TTC549 (cell line): ENCODE measurements around the gene PM20D2.
A peak's percentile ranks its signal among the peaks of the same experiment; 100 is the strongest.
"Not testable (repeated sequence)": the region's sequence is repeated elsewhere in the genome, so short reads cannot be mapped to it uniquely, and the experiment has no call there.

ENCODE experiments used
- FAIRE-seq: peaks from 2 replicates; lab custom pipeline; 2012; peaks lifted over from hg19 to GRCh38; lab: Jason Lieb, UNC

PM20D2 gene, protein sequence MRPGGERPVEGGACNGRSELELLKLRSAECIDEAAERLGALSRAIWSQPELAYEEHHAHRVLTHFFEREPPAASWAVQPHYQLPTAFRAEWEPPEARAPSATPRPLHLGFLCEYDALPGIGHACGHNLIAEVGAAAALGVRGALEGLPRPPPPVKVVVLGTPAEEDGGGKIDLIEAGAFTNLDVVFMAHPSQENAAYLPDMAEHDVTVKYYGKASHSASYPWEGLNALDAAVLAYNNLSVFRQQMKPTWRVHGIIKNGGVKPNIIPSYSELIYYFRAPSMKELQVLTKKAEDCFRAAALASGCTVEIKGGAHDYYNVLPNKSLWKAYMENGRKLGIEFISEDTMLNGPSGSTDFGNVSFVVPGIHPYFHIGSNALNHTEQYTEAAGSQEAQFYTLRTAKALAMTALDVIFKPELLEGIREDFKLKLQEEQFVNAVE

DNA sequence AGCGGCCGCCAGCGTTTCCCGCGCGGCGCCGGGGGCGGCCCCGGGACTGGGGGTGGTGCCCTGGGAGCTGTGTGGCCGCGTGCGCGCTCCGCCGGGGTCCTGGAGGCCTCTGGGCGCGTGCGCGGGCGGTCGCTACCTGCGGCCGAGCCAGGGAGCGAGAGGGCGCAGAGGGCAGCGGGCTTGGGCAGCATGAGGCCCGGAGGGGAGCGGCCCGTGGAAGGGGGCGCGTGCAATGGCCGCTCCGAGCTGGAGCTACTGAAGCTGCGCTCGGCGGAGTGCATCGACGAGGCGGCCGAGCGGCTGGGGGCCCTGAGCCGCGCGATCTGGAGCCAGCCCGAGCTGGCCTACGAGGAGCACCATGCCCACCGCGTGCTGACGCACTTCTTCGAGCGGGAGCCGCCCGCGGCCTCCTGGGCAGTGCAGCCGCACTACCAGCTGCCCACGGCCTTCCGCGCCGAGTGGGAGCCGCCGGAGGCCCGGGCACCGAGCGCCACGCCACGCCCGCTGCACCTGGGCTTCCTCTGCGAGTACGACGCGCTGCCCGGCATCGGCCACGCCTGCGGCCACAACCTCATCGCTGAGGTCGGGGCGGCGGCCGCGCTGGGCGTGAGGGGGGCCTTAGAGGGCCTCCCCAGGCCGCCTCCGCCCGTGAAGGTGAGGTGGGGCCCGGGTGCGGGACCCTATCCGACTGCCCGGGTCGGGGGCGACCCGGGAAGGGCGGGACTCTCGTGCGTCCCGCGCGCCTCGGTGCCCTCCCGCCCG lies at the start of gene PM20D2:
Gene PM20D2, plus strand, starts transcription at position 100 of the 762 bp plus-strand sequence. Its CDS starts 90 bp downstream, at position 190.
- no peak for FAIRE-seq

DNA sequence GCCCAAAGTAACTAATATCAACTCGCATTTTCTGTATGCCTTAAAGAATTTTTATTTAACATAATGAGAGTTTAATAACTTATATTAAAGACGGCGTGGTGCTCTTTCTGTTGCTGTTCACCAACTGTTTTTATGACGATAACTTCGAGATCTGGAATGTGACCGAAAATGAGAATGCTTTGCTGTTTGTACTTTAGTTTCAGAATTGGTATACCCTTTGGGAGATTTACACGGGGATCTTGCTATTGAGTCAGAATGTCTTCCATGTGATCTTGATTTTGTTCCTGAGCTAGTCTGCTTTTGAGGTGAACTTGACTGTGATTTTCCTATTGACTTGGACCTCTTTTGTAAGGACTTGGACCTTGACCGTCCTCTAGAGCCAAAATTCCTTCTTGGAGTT lies 47.4 kb upstream of the PM20D2 start:
- FAIRE-seq, result no peak

DNA sequence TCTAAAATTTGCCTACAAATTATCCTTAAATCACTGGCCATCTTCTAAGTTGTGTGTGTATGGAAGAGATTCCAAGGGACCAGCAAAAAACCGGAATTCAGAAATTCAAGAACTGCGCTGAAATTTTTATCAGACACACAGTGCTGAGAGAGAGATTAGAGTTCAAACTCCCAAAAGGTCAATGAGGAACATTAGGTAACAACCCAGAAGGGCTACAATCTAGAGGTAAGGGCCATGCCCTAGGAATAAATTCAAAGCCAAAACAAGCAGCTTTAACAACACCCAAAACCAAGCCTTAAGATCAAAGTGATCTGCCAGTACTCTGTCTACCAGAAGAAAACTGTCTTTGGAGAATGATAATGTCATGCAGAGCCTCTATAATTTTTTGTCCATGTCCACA lies 45.7 kb upstream of the PM20D2 start:
- no peak for FAIRE-seq

DNA sequence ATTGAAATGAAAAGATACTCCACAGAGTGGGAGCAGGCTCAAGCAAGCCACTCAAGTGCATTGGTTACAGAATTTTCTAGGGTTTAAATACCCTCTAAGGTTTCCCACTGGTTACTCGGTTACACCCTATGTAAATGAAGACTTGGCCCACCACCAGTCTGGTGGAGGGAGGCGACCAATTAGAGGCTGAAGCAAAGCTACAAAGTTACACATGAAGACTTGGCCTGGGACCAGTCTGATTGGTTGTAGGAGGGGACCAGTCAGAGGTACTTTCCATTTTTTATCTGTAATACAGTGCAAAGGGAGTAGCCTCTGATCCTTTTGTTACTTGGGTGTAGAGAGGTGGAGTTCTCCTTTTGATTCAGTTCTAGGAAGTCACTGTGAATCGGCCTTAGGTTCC lies 35.6 kb upstream of the PM20D2 start:
- no peak for FAIRE-seq

DNA sequence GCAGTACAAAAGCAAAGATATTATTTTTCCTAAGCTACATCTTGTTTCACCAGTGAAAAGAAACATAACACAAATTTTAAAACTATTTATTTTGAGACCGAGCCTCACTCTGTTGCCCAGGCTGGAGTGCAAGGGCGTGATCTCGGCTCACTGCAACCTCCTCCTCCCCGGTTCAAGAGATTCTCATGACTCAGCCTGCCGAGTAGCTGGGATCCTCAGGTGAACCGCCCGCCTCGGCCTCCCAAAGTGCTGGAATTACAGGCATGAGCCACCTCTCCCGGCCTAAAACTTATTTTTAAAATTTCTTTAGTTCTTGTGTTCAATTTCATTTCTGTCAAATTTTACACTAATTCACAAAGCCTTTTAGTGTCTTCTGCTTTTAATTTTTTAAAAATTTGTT lies 33.9 kb upstream of the PM20D2 start:
- no peak for FAIRE-seq

DNA sequence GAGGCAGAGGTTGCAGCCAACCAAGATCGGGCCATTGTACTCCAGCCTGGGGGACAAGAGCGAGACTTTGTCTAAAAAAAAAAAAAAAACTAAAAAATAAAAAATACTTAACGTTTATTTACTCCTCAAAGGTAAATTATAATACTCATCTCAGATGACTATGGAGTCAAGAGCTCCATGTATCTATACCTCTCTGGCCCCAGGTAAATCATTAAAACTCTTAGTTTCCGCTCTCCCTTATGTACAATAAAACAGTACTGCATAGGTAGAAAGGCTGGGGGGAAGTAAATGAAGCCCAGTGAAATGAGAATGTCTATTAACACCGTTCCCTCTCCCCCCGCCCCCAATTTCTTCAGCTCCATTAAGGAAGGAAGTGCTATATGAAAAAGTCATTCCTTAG lies 29.2 kb upstream of the PM20D2 start:
- no peak for FAIRE-seq

DNA sequence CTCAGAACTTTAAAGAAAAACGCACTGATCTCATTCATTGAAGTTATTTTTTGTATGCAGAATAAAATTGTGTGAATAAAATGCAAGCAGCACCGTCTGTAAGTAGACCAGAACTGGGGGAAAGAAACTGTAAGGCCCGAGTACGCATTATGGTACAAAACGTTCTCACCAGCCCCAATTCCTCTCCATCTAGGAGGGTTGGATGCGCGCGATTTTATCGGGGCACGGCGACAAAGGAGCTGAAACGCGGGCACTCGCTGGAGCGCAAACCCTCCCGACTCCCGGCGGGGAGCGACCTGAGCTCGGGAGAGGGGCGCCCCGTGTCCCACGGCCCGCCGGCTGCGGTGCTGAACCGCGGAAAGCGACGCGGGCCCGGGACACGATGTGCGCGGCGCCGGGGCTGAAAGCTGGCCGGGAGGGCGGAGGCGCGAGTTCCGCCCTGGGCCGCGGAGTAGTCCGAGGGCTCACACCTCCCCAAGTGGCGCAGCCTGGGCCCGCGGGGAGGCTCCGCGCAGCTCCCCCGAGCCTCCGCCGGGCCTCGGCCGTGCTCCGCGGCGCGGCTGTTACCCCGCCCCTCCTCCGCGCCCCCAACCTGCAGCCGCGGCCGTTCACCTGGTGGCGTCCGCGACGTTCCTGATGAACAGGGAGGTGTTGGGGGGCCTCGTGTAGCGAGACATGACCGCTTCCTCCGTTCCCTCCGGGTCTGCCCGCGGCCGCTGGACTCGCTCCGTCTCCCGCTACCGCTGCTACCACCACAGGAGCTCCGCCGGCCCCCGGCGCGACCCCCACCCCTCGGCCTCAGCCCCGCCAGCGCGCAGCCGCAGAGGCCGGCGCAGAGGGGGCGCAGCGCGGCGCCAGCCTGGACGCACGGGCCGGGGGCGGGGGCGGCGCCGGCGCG lies 28.4 kb upstream of the PM20D2 start, which contains the start of gene SRSF12:
Gene SRSF12, minus strand, starts transcription at position 861 of the 898 bp plus-strand sequence. Its CDS starts 184 bp downstream, at position 677.
- no peak for FAIRE-seq

DNA sequence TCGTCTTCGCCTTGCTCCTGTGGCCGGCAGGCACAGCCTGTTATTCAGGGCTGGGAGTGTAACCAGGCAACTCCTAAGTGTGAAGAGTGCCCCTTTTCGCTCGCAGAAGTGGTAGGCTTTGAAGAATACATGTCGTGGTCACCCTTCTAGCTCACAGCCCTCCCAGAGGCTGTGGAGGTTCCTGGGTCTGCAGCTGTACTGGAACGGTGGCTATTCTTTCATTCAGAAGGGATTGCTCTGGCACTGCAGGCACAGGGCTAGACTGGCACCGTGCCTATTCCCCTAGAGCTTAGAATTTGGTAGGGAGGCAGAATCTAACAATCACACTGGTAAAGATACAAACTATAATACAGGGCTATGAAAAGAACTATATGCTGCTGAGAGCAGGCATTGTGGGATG lies 26.9 kb upstream of the PM20D2 start:
- no peak for FAIRE-seq

DNA sequence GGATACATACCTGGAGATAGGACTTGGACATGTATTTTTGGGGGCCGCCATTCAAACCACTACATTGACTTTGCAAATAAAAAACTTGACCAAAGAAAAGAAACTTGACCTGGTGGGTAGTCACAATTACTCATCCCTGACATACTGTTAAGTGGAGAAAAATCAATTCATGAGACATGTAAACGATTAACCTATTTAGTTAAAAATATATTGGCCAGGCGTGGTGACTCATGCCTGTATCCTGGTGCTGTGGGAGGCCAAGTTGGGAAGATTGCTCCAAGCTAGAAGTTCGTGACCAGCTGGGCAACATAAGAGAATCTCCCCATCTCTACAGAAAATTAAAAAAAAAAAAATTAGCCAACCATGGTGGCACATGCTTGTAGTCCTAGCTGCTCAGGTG lies 25.5 kb upstream of the PM20D2 start:
- FAIRE-seq, result no peak

DNA sequence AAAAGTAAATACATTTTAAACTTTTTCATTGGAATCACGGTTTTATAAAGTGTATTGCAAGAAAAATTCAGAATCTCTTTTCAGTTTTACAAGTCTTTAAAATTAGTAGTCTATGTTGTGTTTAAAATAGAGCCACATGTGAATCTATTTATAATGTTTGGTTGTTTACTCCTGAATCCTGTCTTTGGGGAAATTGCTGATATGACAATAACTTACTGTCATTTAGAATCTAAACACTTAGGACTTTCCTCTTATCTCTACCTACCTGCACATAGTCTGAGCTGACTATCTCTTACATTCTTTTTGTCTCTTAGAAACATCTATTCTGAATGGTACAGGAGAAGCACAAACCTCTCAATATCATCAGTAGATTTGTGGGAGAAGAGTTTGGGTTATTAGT lies 23.9 kb upstream of the PM20D2 start:
- FAIRE-seq, result no peak

DNA sequence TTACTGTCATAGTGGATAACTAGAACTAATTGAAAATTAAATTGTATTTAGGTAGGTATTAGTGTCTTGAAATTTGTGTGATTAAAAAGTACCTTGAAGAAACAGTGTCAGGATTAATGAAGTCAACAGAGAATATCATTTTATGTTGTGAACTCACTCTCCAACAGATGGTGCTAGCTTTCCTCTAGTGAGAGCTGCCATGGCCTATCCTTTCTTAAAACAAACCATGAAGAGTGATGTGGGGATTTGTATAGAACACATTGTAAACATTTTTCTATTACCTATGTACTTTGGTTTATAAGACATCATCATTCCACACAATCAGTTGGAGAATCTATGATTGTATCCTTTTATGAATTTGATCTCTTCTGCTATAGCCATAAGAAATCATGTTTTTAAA lies 23.2 kb upstream of the PM20D2 start:
- FAIRE-seq, result peak; percentile 87

DNA sequence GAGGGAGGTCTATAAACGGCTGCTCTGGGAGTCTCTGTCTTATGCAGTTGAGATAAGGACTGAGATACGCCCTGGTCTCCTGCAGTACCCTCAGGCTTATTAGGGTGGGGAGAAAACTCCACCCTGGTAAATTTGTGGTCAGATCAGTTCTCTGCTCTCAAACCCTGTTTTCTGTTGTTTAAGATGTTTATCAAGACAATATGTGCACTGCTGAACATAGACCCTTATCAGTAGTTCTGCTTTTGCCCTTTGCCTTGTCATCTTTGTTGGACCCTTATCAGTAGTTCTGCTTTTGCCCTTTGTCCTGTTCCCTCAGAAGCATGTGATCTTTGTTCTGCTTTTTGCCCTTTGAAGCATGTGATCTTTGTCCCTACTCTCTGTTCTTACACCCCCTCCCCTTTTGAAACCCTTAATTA lies 17.6 kb upstream of the PM20D2 start:
- not testable (repeated sequence) for FAIRE-seq

DNA sequence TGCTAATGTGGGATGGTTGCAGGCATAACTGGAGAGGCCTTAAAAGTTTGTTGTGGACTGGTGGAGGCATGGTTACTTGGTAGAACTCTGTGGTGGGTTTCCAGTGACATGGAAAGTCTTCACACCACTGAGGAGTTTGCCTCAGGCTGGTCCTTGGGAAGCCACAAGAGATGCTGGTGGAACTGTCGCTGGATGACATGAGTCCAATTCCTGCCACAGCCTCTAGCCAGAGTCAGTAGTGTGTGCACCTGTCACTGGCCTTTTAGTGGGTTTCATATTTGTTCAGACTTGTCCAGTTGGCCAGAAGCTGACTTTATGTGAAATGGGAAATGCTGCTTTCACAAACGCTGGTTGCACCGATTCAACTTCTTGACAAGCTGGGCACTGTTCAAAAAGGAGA lies 14.3 kb upstream of the PM20D2 start:
- no peak for FAIRE-seq

DNA sequence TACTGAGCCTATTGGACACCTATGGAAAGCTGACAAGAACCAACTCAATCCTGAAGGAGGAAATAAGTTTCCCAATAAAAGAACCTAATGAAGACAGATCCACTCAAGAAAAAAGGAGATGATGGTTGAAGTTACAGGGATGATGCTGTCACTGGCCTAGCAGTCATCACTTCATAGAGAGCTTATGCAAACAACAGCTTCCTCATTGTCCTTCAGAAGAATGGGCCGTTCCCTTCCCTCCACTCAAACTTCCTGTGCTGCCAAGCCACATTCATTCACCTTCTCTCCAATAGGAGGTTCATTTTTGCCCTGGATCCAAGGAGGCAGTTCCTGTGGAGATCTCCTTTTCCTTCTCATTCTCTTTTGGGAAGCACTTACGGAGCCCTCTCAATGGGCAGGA lies 13.8 kb upstream of the PM20D2 start:
- FAIRE-seq, result no peak

DNA sequence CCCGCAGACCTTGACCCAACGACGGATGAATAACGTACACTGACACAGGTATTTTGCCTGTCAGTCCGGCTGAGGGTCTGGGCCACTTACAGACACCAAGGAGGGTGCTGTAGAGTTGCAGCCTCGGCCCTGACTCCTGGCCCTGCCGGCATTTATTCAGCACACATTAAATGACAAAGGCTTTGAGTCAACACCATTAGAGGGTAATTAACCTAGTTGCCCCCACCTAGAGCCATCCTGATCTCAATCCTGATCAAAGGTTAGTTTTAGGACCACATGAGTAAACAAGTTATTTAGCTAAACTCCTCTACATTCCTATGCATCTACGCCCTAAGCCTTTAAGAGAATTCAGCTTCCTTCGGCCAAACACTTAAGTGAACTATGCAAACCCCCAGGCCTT lies 11.9 kb upstream of the PM20D2 start:
- FAIRE-seq, result no peak

DNA sequence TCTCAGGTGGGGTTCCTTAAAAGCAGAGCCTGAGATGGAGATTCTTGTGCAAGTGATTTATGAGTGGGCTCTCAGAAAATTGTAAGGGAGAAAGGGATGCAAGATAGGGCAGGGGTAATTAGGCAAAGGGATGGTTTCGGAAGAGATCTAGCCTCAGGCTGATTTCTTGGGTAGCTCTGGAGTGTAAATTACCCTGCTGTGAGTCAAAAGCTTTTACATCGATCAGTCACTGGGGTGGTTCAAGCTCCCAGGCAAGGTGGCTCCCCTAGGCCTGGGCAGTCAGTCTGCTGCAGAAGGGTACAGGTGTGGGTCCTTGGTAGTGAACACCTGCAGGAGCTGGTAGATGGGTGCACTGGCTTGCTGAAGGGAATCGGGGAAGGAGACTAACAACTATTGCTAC lies 11.1 kb upstream of the PM20D2 start:
- no peak for FAIRE-seq

DNA sequence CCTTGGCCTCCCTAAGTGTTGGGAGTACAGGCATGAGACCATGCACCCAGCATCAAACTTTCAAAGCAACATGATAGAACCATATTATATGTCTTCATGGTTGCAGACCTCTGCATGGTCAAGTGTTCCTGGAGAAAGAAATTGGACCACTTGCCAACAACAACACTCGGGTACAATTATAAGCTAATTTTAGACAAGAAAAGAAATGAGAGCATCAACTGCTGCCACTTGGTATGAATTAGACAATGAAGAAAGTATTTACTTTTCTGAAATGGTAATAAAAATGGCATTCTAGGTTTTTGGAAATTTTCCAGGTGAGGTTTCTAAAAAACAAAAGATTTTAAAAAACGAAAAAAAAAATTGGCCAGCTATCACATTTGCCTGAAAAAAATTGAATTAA lies 7.7 kb upstream of the PM20D2 start:
- no peak for FAIRE-seq

DNA sequence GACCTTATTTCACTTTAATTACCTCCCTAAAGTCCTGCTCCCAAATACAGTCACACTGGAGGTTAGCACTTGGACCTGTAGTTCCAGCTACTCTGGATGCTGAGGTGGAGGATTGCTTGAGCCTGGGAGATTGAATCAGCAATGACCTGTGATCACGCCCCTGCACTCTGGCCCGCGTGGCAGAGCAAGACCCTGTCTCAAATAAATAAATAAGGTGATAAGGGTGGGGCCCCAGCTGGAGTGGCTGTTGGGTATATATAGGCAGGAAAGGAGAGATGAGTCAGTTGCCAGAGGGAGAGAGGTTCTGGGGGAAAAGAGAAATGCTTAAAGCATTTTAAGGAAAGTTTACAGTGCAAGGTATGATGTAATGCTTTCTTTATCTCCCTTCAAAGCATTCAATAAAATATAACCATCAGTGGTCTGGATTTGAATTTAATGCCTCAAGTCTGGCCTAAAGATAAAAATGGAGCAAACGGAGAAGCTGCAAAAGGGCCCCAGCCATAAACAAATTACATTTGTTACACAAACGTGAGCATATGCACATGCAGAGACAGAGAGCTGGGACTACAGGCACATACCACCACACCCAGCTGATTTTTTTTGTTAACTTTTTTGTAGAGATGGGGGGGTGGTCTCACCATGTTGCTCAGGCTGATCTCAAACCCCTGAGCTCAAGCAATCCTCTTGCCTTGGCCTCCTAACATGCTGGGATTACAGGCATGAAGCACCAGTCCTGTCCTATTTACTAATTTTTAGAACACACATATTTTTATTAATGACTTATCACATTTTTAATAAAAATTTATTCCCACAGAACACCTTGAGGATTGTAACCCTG lies 6.1 kb upstream of the PM20D2 start:
- FAIRE-seq, result no peak

DNA sequence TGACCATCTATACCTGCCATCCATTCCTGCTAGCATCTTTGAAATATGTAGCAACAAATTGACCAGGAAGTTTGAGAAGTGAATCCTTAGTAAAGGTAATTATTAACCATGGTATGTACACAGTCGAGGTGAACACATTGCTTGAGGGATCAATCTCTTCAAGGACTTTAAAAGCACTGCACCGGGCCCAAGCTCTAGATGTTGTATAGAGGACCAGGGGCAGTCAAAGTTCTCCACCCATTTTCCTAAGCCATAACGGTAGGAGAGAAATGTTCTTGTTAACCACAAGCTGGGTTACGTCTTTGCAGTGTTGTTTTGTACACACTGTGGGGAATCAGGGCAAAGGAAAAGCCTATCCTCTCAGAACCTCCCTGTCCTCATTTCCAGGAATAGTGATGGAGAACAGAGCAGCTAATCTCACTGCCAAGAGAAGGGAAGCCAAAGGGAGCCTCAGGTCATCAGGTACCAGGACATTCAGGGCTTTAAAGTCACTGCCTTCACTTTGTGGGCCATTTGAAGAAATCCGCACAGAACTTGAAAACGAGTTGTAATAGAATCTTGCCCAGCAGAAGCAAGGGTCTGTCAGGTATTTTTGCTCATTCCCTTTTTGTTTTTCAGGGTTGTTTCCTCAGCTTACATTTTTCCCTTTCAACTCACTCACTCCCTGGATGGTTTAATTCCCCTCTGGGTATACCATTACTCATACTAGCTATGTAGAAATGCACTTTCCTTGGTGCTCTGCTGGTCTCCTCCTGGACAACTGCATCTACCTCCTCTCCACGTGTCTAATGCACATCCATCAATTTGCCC lies 5.3 kb upstream of the PM20D2 start:
- FAIRE-seq, result no peak

DNA sequence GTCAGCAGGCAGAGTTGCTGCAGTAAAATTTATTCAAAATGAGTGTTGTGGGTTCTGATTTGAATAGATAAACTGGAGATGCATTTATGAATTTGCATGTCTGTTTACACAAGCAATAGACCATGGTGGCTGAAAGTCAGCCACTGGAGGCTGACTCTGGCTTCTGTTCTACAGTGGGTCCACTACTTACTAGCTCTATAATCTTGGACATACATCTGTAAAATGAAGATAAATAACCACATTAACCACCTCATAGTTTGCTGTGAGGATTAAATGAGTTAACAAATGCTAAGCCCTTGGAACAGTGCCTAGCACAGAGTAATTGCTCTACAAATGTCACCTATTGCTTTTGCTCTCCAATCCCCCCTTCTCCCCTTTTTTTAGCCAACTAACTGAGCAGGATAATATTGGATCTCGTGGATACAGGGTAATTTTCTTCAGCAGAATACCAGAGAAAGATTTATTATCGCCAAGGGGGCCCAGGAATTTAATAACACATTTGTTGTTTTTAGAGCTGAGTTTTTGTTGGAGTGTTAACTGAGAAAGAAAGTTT lies 1.4 kb upstream of the PM20D2 start:
- FAIRE-seq, result no peak
